Measurements from ENCODE around the gene DOCK2.

DOCK2 gene

GRCh38 chr5:170067152-170067551, 430.1 kb downstream of the DOCK2 start:
- H2AFZ ChIP-seq (ENCODE audit: low read depth, low read length) = no peak overlapping the region
- H3K4me1 ChIP-seq (ENCODE audit: insufficient read depth, low read length) = no peaks in the 10 kb centered on the region
- DNase-seq (no peak), ATAC-seq (ENCODE audit: insufficient read depth, low read depth) (no peak)
- H3K9ac ChIP-seq (ENCODE audit: low read depth, low read length) = no peak overlapping the region
- no peak overlapping the region for H3K4me2 ChIP-seq (ENCODE audit: insufficient read depth, low read length)
- no peak overlapping the region for H3K27ac ChIP-seq (ENCODE audit: low read length)
- no peak overlapping the region for H3K4me3 ChIP-seq (ENCODE audit: low read depth in 1 of 2, low read length in 2 of 2)
- no peak for TF ChIP-seq EZH2 (IDR thresholded peaks at IDR 0.05; ENCODE audit: borderline replicate concordance, low read depth, low read length, severe bottlenecking)
- TF ChIP-seq, protein P1, sequence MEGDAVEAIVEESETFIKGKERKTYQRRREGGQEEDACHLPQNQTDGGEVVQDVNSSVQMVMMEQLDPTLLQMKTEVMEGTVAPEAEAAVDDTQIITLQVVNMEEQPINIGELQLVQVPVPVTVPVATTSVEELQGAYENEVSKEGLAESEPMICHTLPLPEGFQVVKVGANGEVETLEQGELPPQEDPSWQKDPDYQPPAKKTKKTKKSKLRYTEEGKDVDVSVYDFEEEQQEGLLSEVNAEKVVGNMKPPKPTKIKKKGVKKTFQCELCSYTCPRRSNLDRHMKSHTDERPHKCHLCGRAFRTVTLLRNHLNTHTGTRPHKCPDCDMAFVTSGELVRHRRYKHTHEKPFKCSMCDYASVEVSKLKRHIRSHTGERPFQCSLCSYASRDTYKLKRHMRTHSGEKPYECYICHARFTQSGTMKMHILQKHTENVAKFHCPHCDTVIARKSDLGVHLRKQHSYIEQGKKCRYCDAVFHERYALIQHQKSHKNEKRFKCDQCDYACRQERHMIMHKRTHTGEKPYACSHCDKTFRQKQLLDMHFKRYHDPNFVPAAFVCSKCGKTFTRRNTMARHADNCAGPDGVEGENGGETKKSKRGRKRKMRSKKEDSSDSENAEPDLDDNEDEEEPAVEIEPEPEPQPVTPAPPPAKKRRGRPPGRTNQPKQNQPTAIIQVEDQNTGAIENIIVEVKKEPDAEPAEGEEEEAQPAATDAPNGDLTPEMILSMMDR (IDR thresholded peaks at IDR 0.05; ENCODE audit: borderline replicate concordance, extremely low read depth, low read length, poor library complexity, severe bottlenecking) = no peak
- peaks cover 75% of the 10 kb centered on the region for H3K36me3 ChIP-seq (ENCODE audit: insufficient read depth, low read length)
- H4K20me1 ChIP-seq (ENCODE audit: insufficient read depth, low read length) = no peaks in the 10 kb centered on the region
- no peaks in the 10 kb centered on the region for H3K79me2 ChIP-seq (ENCODE audit: insufficient read depth, low read length)
- H3K27me3 ChIP-seq (ENCODE audit: insufficient read depth, low read length, poor library complexity) = no peaks in the 10 kb centered on the region
- no peaks in the 10 kb centered on the region for H3K9me3 ChIP-seq (ENCODE audit: insufficient read depth, low read length, severe bottlenecking)

DNA sequence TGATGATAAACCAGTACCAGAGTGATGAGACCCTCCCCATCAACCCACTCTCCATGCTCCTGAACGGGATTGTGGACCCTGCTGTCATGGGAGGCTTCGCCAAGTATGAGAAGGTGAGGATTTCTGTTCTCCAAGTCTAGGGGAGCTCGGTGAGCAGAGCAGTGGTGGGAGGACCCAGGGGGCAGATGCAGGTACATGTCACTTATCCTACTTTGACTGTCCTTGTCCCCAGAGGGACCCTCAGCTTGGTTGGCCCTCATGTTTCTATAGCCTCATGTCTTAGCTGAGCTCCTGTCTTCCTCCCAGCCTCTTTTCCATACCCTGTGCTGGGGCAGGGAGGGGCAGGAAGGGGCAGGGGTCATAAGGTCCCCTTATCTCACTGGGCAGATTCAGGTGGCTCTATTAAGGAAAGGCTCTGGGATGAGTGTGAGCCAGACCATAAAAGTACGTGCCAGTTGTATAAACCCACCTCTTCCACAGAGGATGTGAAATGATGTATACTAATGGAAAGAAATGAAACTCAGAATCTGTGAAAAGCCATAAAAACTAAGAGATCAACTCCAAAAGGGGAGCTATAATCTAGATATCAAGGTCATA, 430.6 kb downstream of the DOCK2 start:
- Histone ChIP-seq H3K4me1 (ENCODE audit: insufficient read depth, low read length) (no peaks in the 10 kb centered on the region), H2AFZ (ENCODE audit: low read depth, low read length) (no peak overlapping the region), H3K9me3 (ENCODE audit: insufficient read depth, low read length, severe bottlenecking) (no peaks in the 10 kb centered on the region), H4K20me1 (ENCODE audit: insufficient read depth, low read length) (no peaks in the 10 kb centered on the region), H3K4me2 (ENCODE audit: insufficient read depth, low read length) (no peak overlapping the region), H3K79me2 (ENCODE audit: insufficient read depth, low read length) (no peaks in the 10 kb centered on the region), H3K27me3 (ENCODE audit: insufficient read depth, low read length, poor library complexity) (no peaks in the 10 kb centered on the region), H3K4me3 (ENCODE audit: low read depth in 1 of 2, low read length in 2 of 2) (no peak overlapping the region), H3K36me3 (ENCODE audit: insufficient read depth, low read length) (peaks cover 74% of the 10 kb centered on the region), H3K27ac (ENCODE audit: low read length) (no peak overlapping the region), H3K9ac (ENCODE audit: low read depth, low read length) (no peak overlapping the region)
- ATAC-seq (ENCODE audit: insufficient read depth, low read depth) (no peak), DNase-seq (no peak)
- TF ChIP-seq EZH2 (IDR thresholded peaks at IDR 0.05; ENCODE audit: borderline replicate concordance, low read depth, low read length, severe bottlenecking) = no peak
- TF ChIP-seq, protein P1 (IDR thresholded peaks at IDR 0.05; ENCODE audit: borderline replicate concordance, extremely low read depth, low read length, poor library complexity, severe bottlenecking) = no peak

- H3K4me1 ChIP-seq (ENCODE audit: insufficient read depth, low read length) = no peaks in the 10 kb centered on the region
- H2AFZ ChIP-seq (ENCODE audit: low read depth, low read length) = no peak overlapping the region
- H3K4me2 ChIP-seq (ENCODE audit: insufficient read depth, low read length) = no peak overlapping the region
- no peak overlapping the region for H3K9ac ChIP-seq (ENCODE audit: low read depth, low read length)
- no peaks in the 10 kb centered on the region for H3K9me3 ChIP-seq (ENCODE audit: insufficient read depth, low read length, severe bottlenecking)
- TF ChIP-seq, protein P1 (IDR thresholded peaks at IDR 0.05; ENCODE audit: borderline replicate concordance, extremely low read depth, low read length, poor library complexity, severe bottlenecking) = no peak
- TF ChIP-seq EZH2 (IDR thresholded peaks at IDR 0.05; ENCODE audit: borderline replicate concordance, low read depth, low read length, severe bottlenecking) = no peak
- H3K4me3 ChIP-seq (ENCODE audit: low read depth in 1 of 2, low read length in 2 of 2) = no peak overlapping the region
- no peak for DNase-seq
- no peaks in the 10 kb centered on the region for H3K79me2 ChIP-seq (ENCODE audit: insufficient read depth, low read length)
- no peaks in the 10 kb centered on the region for H3K27me3 ChIP-seq (ENCODE audit: insufficient read depth, low read length, poor library complexity)
- no peak for ATAC-seq (ENCODE audit: insufficient read depth, low read depth)
- no peaks in the 10 kb centered on the region for H4K20me1 ChIP-seq (ENCODE audit: insufficient read depth, low read length)
- peaks cover 67% of the 10 kb centered on the region for H3K36me3 ChIP-seq (ENCODE audit: insufficient read depth, low read length)
- H3K27ac ChIP-seq (ENCODE audit: low read length) = no peak overlapping the region
These were observed 432.4 kb downstream of the DOCK2 start for GRCh38 chr5:170069512-170069911.
